HG02623 (cell line): Measurements from ENCODE around the gene NFIB.

ENCODE experiments used
- ATAC-seq: cut with Tn5 transposase; IDR thresholded peaks from one replicate; pipeline ENCODE4 v1.9.1; 2021; ENCODE audit warnings: moderate library complexity; ENCODE audit not compliant: unreplicated experiment

The NFIB gene

DNA sequence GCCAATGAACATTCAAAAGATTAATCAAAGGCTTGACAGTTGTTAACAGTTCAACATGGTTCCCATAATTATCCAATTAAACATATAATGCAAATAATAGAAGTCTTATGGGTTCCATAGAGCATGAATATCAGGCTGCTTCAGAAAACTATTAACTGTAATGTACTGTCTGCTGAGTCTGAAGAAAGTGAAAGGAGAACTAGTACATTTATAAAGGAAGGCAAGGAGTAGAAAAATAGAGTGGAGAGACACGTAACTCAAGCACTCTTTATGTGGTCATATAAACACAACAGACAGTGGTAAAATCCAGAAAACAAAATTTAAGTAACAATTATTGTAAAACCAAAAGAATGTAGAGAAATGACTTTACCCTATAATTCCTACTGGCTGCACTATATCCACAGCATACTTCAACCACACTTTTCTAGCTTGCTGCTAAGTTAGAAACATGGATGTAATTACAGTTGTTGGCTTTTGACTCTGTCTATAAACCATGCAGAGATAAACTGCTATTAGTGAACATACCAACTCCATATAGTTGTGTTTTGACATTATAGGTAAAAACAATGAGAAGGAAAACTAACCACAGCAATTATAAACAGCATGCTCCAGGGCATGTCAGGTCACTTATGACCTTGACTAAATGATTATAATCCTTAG is 32.7 kb downstream of the NFIB start:
- no peak for ATAC-seq

DNA sequence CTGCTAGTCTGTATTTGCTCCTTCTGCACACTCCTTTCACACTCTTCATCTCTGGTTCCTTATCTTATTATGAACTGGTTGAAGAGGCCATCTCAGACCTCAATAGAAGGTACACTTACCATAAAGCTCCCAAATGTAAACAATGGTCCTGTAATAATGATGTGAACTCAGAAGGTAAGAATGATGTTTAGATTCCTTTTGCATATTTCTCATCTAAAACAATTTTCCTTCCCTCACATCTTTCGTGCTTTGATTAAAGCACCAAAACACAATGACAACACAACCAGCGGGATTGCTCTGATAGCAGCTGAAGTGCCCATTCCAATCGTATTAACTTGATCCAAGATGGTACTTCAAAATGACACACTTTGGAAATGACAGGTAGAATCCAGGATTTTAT is 34.3 kb downstream of the NFIB start:
- no peak for ATAC-seq

DNA sequence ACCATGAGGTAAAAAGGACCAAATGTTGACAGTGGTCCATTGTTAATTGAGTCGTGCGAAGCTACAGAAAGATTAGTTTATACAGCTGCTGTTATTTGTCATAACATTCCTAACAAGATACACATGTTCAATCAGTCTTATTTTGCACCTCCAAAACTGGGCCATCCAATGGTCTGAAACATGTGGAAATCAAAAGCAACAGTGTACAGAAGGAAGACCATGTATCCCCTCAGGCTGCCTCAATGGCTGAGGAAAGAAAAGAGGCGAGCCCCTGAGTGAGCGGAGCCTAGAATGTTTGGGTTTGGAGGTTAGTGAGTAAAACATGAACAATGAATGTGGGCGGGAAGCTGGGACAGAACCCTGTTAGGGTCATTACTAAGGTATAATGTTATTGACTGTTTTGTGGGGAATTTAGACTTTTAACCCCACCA is 35.6 kb downstream of the NFIB start:
- no peak for ATAC-seq

DNA sequence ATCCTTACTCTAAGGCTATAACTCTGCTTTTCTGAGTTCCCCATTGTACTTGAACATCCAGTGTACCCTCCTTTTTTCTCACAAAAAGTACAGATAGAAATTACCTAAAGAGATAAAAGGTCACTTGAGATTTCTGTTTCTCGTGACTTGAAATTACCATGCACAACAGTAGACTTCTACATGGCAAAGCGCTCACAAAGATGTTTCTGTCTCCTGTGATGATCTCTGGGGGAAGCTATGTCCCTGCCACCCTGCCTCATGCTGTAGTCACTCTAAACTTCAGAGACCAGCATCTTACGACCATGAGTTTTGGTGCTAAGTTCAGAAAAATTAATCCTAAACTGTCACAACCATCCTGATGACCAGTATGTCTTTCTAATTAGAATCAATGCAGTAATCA is 36.2 kb downstream of the NFIB start:
- no peak for ATAC-seq

DNA sequence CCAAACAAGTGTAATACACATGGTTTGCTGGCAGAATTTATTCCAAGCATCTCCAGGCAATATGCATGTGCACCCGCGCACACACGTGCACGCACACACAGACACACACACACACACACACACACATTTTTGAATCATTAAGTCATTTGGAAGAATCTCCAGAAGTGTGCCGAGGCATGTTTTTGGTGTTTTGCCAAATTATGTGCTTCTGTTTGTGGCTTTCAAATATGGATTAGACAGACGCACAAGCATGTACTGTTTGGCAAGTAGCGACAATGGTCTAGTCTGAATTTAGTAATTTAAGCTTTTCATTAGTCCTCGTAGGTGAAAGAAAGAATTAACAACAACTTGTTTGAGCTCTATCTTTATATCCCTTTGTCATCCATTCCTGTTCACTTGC is 36.7 kb downstream of the NFIB start:
- no peak for ATAC-seq

DNA sequence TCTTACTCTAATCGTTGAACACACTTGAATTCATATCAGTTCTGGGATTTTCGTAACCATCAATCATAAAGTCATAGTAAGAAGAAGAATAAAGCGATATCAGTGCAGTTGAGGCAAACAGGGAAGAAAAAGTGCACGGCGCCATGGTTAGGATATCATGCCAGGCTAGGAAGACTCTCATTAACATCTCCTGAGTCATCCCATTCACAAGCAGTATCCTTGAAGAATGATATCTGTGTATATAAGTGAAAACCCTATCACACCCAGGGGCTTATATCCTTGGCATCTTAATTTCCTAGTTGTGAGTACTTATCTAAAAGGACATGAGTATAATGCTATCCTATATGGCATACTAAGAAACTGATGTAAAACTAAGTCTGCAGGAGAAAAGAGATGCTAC is 38.6 kb downstream of the NFIB start:
- no peak for ATAC-seq

DNA sequence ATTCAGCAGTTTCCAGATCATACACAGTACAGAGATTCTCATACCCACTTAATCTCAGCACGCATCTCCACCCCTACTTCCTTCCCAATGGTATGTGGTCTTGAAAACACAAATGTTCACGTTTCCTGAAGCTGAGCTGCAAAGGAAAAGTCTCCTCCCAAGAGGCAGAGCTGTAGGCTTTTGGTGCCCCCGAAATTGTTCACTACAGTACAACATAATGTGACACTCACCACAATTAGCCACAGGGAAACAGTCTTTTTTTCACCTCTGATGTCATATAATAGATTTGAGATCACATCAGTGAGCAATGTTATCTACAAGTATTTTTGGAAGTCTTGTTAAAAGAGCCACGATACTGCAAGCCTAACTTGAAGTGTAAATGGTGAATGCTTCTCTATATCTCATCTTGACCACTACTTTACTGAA is 40.2 kb downstream of the NFIB start:
- no peak for ATAC-seq

DNA sequence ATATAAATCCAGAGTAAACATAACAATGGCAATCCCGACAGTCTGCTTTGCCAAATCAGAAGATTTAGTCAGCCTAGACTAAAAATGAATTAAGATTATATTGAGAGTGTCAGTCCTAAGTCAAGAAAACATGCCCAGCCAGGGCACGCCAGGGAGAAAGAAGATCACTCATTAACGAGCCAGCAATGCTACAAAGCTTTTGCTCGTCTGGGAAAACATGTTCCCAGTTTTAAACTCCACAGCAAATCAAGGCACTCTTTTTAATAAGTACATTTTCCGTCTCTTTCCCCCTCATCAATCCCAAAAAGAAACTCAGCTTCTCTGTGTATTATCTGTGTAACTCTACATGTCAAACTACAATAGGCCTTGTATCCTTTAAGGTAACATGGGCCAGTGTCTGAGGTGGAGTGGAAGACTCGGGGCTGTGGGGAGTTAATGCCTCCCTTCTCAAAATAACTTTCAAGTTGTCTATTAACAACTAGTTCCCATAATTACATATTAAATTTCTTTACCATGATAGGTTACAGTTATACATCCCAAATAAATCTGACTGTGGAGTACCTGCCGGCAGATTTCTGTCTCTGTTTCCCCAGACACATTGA is 40.9 kb downstream of the NFIB start:
- no peak for ATAC-seq

DNA sequence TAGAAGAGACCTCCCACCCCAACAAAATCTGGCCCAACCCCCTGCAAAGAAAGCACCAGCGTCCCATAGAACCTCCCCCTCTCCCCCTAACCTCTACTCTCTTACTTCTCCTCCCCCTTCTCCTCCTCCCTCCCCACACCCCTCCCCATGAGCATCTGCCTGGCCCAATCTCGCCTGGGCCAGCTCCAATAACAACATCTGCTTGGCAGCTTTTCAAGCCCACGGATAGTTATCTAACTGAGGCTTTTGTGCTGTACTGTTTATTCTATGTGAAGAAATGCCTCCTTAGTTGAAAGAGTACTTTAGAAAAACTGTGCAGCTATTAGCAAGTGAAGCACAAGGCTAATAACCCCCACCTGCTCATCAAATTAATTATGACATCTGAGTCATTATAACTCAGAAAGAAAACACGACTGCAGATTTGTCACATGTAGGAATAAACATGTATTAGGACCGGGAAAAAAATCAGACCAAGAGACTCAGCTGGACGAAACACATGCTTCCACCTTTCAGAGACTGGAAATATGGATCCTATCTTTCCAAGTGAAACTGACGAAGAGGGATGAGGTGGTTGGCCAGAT is 42.8 kb downstream of the NFIB start:
- no peak for ATAC-seq

DNA sequence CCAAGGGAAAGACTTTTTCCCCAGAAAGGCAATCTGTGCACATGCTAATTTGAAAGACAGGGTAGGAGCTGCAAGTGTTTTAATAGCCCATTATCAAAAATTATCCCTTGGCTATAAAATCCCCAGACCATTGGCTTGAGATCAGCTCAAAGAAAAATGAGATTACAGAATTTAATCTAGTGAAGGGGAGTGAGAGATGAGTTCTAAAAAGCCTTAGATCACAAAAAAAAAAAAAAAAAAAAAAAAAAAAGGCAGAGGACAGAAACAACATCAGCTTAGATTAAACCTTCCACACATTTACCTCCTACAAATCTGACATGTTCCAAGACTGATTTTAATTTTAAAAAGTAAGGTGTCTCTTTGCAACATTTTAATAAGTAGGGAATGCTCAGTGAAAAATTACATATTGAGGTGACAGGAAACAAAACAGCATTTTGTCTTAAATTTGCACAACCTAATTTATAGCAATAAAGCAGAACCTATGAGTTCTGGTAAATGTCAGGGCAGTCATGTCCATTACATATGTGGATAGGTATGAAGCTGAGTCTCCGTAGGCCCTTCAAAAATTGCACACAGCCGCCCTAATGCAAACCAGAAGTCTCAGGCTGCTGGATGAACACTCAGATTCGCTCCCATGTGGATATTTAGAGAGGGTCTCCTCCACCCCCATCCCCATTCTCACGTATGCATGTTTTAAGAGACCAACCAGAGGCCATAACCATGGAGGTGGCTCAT is 43.4 kb downstream of the NFIB start:
- no peak for ATAC-seq

DNA sequence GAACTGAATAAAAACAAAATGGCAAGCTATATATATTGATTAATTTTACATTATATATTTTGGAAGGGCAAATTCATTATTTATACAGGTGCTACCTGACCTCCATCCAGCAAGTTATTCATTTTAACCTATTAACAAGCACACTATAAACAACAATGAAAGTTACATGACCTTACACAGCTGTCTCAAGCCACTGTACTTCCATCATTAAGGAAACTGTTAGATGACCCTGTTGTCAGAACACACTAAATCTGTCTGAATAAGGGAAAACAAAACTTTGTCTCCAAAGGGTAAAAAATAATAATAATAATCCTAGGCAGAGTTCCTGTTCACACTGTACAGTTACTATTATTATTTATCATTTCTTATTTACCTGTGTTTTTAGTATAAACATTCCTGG is 44.0 kb downstream of the NFIB start:
- no peak for ATAC-seq

DNA sequence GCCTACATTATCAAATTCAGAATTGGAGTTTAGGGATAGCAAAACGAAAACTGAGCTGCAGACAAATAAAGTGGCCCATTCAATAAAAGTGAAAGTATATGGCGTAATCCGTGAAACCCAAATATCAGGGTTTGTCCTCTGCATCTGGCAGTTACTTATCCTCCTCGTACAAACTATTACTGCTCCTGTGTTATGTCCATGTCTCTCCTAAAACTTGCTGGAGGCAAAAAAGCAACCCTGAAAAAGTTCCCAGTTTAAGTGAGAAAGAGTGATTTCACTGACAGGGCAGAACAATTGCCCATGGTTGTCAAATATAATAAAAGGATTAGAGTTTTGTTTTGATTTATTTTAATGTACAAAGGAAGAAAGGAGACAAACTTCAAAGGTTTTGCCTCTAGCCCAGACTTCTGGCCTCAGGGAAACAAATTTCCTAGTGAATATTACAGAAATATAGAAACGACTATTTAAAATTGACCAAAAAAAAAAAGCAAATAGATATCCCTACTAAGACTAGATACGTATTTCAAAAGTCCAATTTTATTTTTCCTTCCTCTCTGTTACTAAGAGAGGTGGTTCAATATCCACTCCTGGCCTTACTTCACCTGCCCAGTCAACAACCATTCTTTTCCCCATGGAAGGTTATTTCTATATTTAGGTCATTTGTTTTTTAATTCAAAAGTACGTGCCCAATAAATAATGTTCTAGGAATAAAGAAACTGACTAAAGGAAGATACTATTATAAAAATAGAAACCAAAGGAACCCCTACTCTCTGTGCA is 50.0 kb downstream of the NFIB start:
- no peak for ATAC-seq

DNA sequence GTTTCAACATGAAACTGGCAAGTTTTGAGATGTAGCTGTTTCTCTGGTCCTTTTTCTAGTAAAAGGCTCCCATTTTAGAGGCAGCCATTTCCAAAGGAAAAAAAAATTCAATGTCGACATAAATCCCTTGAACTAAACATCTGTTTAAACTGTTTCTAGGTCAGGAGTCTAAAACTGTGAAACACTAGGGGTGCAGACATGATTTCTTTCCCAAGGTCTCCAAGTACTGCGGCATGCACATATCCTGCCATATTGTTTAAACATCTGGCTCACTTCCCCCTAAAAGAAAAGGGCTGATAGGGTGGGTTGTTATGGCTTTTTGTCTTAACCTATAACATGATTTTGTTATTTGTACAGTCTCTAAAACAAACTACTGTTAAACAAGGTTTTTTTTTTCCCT is 51.1 kb downstream of the NFIB start:
- ATAC-seq: no peak

DNA sequence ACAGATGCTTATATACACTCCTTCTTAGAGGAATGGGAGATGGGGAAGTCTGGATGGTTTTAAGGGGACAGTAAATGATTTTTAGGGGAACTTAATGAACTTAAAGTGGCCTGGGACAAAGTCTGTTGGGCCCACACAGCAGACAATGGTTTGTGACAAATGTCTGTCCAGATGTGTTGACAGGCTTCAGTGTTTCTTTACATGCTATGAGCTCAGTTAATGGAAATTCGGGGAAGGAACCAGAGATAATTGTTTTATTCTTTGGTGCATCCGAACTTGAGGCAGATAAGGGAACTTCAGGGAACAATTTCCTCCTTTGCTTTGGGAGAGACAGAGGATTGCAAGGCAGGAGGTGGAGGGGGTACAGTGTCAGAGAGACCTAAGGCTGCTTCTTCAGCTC is 52.3 kb downstream of the NFIB start:
- ATAC-seq: no peak

DNA sequence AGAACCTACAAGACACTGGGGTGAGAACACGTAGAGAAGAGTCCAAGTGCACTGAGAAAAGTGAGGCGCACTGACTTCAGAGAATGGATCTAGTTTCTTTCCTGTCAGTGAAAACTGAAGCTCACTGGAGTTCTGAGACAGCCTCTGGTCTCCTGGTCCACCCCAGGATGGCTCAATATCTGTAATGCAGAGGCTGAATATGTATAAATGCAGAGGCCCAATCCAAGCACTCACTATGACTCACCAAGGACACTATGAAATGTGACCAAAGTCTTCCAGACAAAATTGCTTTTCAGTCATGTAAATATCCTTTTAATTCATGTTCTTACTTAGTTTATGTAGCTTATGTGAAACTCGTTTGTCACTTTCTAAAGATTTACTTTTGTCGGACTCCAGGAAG is 53.8 kb downstream of the NFIB start:
- ATAC-seq: no peak

DNA sequence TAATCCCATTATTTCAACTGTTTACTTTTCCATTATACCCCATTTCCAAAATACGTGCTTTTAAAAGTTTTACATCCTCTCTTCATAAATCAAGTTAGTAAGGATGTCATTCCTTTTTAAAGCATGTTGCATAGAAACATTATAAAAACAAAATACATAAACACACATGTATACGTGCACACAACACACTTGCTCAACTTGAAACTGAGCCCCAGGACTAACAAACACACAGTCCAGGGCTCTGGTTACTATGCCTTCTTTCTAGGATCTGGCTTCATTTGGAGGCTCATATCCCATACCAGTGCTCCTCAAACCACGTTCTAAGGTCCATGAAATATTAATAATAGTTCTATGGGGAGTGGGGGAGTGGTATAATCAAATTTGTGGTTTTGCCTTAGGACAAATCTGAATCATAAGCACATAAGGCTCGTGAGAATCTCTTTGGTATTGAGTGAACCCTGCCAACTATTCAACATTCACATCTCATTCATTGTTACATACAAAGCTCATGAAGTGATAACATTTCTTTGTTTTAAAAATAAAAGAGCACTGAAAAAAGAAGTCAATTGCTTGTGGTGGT is 55.2 kb downstream of the NFIB start:
- ATAC-seq: no peak

DNA sequence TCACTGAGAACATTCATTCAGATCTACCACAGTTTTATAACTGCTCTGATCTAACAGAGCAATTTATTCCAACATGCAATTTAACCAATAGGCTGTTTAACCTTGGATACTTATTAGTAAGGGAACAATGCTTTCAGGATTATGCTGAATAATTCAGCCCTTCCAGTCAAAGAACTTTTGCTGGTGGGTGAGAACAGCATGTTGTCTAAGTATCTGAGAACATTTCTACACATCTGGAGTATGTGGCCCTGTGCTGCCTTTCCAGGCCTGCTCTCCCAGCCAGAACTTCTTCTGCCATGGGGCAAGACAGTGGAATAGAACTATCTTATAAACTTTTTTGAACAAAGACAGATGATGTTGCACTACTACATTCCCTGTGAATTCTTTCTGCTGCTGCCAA is 55.8 kb downstream of the NFIB start:
- ATAC-seq: no peak

DNA sequence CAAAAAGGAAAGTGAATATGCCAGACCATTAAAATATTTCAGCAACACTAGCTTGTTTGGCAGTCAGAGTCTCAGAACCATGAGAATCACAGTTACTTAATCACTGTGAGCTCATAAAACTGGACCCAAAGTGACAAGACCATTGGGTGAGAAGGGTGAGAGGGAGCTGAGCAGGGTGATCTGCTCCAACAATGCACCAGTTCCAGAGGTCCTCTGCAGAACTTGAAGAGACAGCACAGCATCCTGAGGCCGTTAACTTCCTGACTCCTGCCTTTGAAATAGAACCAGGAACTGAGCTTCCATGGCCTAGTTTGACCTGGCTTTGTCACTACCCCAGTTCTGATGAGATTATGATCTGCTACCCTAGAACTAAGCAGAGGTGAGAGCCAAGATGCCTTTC is 57.4 kb downstream of the NFIB start:
- no peak for ATAC-seq

DNA sequence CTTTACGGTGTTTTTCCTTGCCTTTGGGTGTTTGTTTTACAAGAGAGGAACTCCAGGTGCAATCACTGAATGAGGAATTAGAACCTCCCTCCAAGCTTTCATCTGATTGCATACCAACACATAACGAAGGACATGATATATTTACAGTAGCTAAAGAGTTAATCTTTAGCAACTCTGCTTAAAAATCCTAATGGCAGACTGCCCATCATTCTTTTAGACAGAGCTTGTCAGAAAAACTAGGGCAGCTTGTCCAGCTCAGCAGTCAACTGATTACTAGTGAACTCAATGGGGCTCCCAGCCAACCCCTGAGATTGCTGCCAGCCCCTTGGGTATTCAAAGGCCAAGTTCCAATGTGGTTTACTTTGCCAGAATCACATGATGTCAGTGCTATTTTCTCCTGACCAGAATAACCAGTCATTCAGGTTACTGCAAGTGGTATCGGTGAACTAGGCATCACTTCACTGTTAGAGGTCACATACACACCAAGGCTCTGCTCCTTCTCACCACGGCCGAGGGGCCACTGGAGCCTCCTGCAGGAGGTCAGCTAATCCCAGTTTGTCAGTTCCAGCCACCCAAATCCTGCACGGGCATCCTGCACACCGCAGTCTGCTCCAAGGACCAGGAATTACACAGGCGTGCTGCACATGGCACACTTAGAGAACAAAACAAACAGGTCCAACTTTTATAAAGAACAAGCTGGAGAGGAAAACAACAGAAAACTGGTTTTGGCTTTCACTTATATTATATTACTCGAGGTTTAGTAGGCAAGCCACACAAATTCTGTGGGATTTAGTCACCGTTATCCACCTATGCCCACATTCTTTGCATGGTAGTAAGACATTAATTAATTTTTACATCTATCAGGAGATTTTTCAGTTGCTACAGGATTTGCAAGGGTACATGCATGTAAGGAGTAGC is 62.5 kb downstream of the NFIB start:
- no peak for ATAC-seq

DNA sequence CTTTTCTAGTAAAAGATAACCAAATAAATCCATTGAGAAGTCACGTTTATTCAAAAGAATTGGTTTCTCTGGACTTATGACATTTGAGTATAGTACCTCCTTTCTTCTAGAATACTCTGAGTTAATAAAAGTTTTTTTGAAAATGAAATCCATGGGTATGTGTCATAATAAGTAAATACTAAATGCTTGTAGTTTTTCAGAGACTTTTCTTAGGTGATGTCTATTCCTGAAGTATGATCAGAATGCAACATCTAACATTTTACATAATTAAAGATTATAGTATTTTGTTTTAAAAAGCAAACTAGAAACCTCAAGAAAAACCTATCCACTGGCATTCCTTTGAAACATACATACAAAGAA is 63.2 kb downstream of the NFIB start:
- ATAC-seq: no peak
